ENCODE data around the gene PBX3. TPM values are rescaled to one million over a fixed set of nuclear protein-coding genes. Genes with fewer than 3 reads are reported as not detected.

Gene PBX3
- total RNA-seq, 1 donor from 2014 or later, result 82.3 TPM

GRCh38 chr9:125750627-125751011 is 3.4 kb downstream of the PBX3 start:
- intact Hi-C loops (cut with DNase I), result no loop called here
- H3K27me3 ChIP-seq, result no peaks in the 10 kb centered on the region
- peaks cover 23% of the 10 kb centered on the region for H3K4me1 ChIP-seq
- no peak for DNase-seq (ENCODE audit: extremely low spot score in 2 of 2)
- H3K36me3 ChIP-seq, result no peaks in the 10 kb centered on the region
- H3K4me3 ChIP-seq, result peak overlapping the region; percentile 70 to 76
- H3K9me3 ChIP-seq, result no peaks in the 10 kb centered on the region
- TF ChIP-seq POLR2AphosphoS5 (IDR thresholded peaks at IDR 0.05; ENCODE audit: insufficient read depth in 1 of 2, low read depth in 1 of 2) (no peak), POLR2A (IDR thresholded peaks at IDR 0.05) (no peak), CTCF (IDR thresholded peaks at IDR 0.05) (no peak)
- H3K27ac ChIP-seq, result peak overlapping the region; percentile 94

GRCh38 chr9:125752070-125752628 is 5.0 kb downstream of the PBX3 start:
- peaks cover 34% of the 10 kb centered on the region for H3K4me1 ChIP-seq
- H3K9me3 ChIP-seq, result no peaks in the 10 kb centered on the region
- intact Hi-C loops (cut with DNase I), result no loop called here
- peak overlapping the region; percentile 94 for H3K27ac ChIP-seq
- TF ChIP-seq POLR2AphosphoS5 (IDR thresholded peaks at IDR 0.05; ENCODE audit: insufficient read depth in 1 of 2, low read depth in 1 of 2) (no peak), CTCF (IDR thresholded peaks at IDR 0.05) (no peak), POLR2A (IDR thresholded peaks at IDR 0.05) (no peak)
- DNase-seq (ENCODE audit: extremely low spot score in 2 of 2), result no peak
- H3K27me3 ChIP-seq, result no peaks in the 10 kb centered on the region
- peak overlapping the region in 1 of 2 donors; percentile 6 for H3K4me3 ChIP-seq
- H3K36me3 ChIP-seq, result no peaks in the 10 kb centered on the region

GRCh38 chr9:125754096-125754495 is 6.9 kb downstream of the PBX3 start:
- no peak for DNase-seq (ENCODE audit: extremely low spot score in 2 of 2)
- Histone ChIP-seq H3K36me3 (no peaks in the 10 kb centered on the region), H3K27me3 (no peaks in the 10 kb centered on the region), H3K4me1 (peaks cover 49% of the 10 kb centered on the region), H3K4me3 (peak overlapping the region in 1 of 2 donors; percentile 14), H3K27ac (no peak overlapping the region), H3K9me3 (no peaks in the 10 kb centered on the region)
- TF ChIP-seq POLR2AphosphoS5 (IDR thresholded peaks at IDR 0.05; ENCODE audit: insufficient read depth in 1 of 2, low read depth in 1 of 2) (no peak), POLR2A (IDR thresholded peaks at IDR 0.05) (no peak), CTCF (IDR thresholded peaks at IDR 0.05) (no peak)
- intact Hi-C loops (cut with DNase I), result no loop called here

- intact Hi-C loops (cut with DNase I), result no loop called here
- H3K27ac ChIP-seq, result no peak overlapping the region
- H3K27me3 ChIP-seq, result no peaks in the 10 kb centered on the region
- no peak for DNase-seq (ENCODE audit: extremely low spot score in 2 of 2)
- TF ChIP-seq POLR2AphosphoS5 (IDR thresholded peaks at IDR 0.05; ENCODE audit: insufficient read depth in 1 of 2, low read depth in 1 of 2) (no peak), POLR2A (IDR thresholded peaks at IDR 0.05) (no peak), CTCF (IDR thresholded peaks at IDR 0.05) (no peak)
- H3K4me1 ChIP-seq, result peaks cover 59% of the 10 kb centered on the region
- H3K4me3 ChIP-seq, result no peak overlapping the region
- H3K36me3 ChIP-seq, result no peaks in the 10 kb centered on the region
- H3K9me3 ChIP-seq, result no peaks in the 10 kb centered on the region
Observed at GRCh38 chr9:125755340-125755739, 8.2 kb downstream of the PBX3 start.

- H3K4me1 ChIP-seq, result peaks cover 58% of the 10 kb centered on the region
- no peaks in the 10 kb centered on the region for H3K36me3 ChIP-seq
- no peak for TF ChIP-seq CTCF (IDR thresholded peaks at IDR 0.05)
- TF ChIP-seq POLR2AphosphoS5 (IDR thresholded peaks at IDR 0.05; ENCODE audit: insufficient read depth in 1 of 2, low read depth in 1 of 2), result no peak
- TF ChIP-seq POLR2A (IDR thresholded peaks at IDR 0.05), result no peak
- no peak for DNase-seq (ENCODE audit: extremely low spot score in 2 of 2)
- intact Hi-C loops (cut with DNase I), result no loop called here
- H3K9me3 ChIP-seq, result no peaks in the 10 kb centered on the region
- H3K27me3 ChIP-seq, result no peaks in the 10 kb centered on the region
- no peak overlapping the region for H3K4me3 ChIP-seq
- no peak overlapping the region for H3K27ac ChIP-seq
Observed at GRCh38 chr9:125756518-125756917, 9.3 kb downstream of the PBX3 start.
